Mammary epithelial cell (primary cell): ENCODE results near the gene PEX5L.

ENCODE experiments used
- CTCF ChIP-seq, 2 donors: IDR thresholded peaks in 1 of 2; conservative IDR thresholded peaks in 1 of 2; 2 replicates each; pipeline ENCODE4 v1.5.1; 2011 to 2012; ENCODE audit warnings: inconsistent platforms in 2 of 2, low read length in 2 of 2, mild to moderate bottlenecking in 2 of 2, control low read depth in 1 of 2, low read depth in 1 of 2; ENCODE audit not compliant: insufficient read depth in 1 of 2; ENCODE audit errors: extremely low read depth in 1 of 2
- EZH2 ChIP-seq: IDR thresholded peaks from 2 replicates; pipeline ENCODE4 v1.6.1; 2012; ENCODE audit warnings: low read length, inconsistent platforms, borderline replicate concordance

- no peak for TF ChIP-seq CTCF (conservative IDR thresholded peaks at IDR 0.05 in 1 of 2, IDR thresholded peaks at IDR 0.05 in 1 of 2; ENCODE audit: extremely low read depth in 1 of 2, insufficient read depth in 1 of 2, low read depth in 1 of 2, low read length in 2 of 2)
- TF ChIP-seq EZH2 = no peak
Observed at GRCh38 chr3:179956416-179956830, 80.3 kb downstream of the PEX5L start.
